ENCODE results near the gene AP1S1.
"Not testable (repeated sequence)": the region's sequence is repeated elsewhere in the genome, so short reads cannot be mapped to it uniquely, and the experiment has no call there.

AP1S1 gene

GRCh38 chr7:101153969-101154692 is at the start of gene AP1S1:
Gene AP1S1 (plus strand): TSS chr7:101154476. CDS start chr7:101154515, 39 bp downstream.
- DNase-seq, result peak; percentile 93 to 95
- TF ChIP-seq GATA1 (IDR thresholded peaks at IDR 0.05; ENCODE audit: low read depth, low read length), result no peak
- no peak for TF ChIP-seq POLR2A (IDR thresholded peaks at IDR 0.05; ENCODE audit: low read length)

- DNase-seq, result no peak
- no peak for TF ChIP-seq GATA1 (IDR thresholded peaks at IDR 0.05; ENCODE audit: low read depth, low read length)
- no peak for TF ChIP-seq POLR2A (IDR thresholded peaks at IDR 0.05; ENCODE audit: low read length)
These were observed 49.5 kb upstream of the AP1S1 start for GRCh38 chr7:101104799-101105198.

GRCh38 chr7:101105248-101105647 is 49.0 kb upstream of the AP1S1 start:
- not testable (repeated sequence) for DNase-seq

DNA sequence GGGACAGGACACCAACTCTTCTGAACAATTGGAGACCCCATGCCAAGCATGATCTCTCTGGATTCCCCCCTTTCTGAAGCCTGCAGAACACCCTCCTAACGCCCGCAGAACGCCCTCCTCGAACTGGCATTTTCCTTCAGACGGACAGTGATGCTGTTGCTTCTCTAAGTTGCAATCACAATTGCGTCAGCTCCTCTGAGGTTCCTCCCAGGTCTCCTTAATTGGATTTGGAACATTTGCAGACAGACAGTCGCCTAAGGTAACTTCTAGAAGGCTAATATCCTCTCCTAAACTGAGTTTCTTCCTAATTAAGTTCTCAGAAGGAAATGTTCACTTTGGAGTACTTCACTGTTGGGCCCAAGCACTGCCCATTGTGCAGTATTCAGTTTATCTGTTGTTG is 47.9 kb upstream of the AP1S1 start:
- TF ChIP-seq POLR2A (IDR thresholded peaks at IDR 0.05; ENCODE audit: low read length) (no peak), GATA1 (IDR thresholded peaks at IDR 0.05; ENCODE audit: low read depth, low read length) (no peak)
- no peak for DNase-seq

- DNase-seq, result no peak
- TF ChIP-seq GATA1 (IDR thresholded peaks at IDR 0.05; ENCODE audit: low read depth, low read length) (no peak), POLR2A (IDR thresholded peaks at IDR 0.05; ENCODE audit: low read length) (no peak)
These were observed 45.9 kb upstream of the AP1S1 start for GRCh38 chr7:101108330-101108857.

DNA sequence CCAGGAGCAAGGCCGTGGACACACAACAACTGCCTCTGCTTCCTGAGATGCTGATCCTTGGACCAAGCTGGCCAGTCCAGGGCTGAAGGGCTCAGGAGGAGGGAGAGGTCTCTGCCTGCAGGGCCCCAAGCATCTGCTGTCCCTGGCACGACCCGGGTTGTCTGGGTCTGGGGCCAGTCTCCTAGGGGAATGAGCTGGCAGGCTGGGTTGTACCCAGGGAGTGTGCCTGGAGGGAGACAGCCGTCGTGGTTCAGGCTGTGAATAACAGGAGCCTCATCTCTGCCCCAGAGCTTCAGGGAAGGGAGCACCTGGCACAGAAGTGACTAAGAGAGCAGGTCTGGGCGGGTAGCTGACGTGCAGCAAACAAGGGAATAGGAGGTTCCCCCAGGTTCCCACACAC is 45.3 kb upstream of the AP1S1 start:
- DNase-seq, result no peak

DNA sequence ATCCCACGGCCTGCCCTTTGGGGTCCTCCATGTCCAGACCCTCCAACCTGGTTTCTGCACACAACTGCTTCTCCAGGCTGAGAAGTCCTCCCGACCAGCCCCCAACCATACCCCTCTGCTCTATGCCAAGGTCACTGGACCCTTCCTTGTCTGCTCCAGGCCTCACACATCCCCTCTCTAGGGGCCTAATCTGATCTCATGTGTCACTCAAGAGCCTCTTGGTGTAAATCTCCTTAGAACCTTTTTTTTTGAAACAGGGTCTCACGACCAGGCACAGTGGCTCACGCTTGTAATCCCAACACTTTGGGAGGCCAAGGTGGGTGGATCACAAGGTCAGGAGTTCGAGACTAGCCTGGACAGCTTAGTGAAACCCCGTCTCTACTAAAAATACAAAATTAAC is 44.9 kb upstream of the AP1S1 start:
- no peak for DNase-seq
- no peak for TF ChIP-seq GATA1 (IDR thresholded peaks at IDR 0.05; ENCODE audit: low read depth, low read length)
- no peak for TF ChIP-seq POLR2A (IDR thresholded peaks at IDR 0.05; ENCODE audit: low read length)

More for the DNA sequence above, 45.3 kb upstream of the AP1S1 start:
- TF ChIP-seq GATA1 (IDR thresholded peaks at IDR 0.05; ENCODE audit: low read depth, low read length) (no peak), POLR2A (IDR thresholded peaks at IDR 0.05; ENCODE audit: low read length) (no peak)

- DNase-seq, result no peak
- TF ChIP-seq POLR2A (IDR thresholded peaks at IDR 0.05; ENCODE audit: low read length) (no peak), GATA1 (IDR thresholded peaks at IDR 0.05; ENCODE audit: low read depth, low read length) (no peak)
These were observed 43.0 kb upstream of the AP1S1 start for GRCh38 chr7:101111261-101111660.

DNA sequence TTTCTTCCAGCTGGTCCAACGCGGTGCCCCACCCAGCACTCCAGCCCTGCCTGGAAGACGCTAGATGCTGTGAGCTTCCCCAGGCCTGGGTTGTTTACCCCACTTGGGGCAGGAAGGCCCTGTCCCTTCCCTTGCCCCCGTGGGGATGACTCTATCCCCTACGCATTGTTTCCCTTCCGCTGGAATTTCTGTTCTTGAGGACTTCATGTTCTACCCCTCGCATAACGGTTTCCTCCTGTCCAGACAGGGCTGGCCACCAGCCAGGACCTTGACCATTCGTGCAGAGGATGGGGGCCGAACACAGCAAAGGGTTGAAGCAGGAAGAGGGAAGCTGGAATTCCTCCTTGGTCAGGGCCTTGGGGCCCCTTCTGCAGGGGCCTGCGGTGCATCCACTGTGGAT is 42.0 kb upstream of the AP1S1 start:
- TF ChIP-seq GATA1 (IDR thresholded peaks at IDR 0.05; ENCODE audit: low read depth, low read length) (no peak), POLR2A (IDR thresholded peaks at IDR 0.05; ENCODE audit: low read length) (no peak)
- no peak for DNase-seq

DNA sequence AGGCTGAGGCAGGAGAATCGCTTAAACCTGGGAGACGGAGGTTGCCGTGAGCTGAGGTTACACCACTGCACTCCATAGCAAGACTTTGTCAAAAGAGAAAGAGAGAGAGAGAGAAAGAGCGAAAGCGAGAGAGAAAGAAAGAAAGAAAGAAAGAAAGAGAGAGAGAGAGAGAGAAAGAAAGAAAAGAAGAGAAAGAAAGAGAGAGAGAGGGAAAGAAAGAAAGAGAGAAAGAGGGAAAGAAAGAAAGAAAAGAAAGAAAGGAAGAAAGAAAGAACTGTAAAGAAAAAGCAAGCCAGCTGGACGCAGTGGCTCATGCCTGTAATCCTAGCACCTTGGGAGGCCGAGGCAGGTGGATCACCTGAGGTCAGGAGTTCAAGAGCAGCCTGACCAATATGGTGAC is 41.1 kb upstream of the AP1S1 start:
- DNase-seq, result not testable (repeated sequence)

DNA sequence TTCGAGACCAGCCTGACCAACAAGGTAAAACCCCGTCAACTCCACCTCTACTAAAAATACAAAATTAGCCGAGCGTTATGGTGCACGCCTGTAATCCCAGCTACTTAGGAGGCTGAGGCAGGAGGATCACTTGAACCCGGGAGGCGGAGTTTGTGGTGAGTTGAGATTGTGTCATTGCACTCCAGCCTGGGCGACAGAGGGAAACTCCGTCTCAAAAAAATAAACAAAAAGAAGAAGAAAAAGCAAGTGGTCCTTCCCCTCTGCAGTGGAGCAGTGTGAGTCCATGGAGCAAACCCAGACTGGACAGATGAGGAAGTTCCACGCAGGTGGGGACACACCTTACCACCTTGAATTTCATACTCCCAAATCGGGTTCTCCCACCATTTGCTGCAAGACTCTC is 40.4 kb upstream of the AP1S1 start:
- TF ChIP-seq GATA1 (IDR thresholded peaks at IDR 0.05; ENCODE audit: low read depth, low read length) (no peak), POLR2A (IDR thresholded peaks at IDR 0.05; ENCODE audit: low read length) (no peak)
- no peak for DNase-seq

DNA sequence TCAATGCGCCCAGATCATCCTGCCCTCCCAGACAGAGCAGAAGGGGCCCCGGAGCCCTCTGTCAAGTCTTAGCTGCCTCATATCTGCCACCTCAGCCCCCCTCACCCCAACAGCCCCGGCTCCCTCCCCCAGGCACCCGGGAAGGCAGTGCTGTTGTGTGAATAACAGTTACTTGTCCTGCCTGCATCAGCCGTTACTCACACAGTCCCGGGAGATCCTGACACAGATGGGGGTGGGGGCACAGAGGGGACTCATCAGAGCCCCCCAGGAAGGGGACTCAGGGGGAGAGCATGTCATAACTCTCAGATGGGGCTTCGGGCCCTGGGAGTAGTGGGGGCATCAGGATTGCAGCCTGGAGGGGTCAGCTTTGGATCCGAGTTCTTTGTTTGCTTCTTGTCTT is 39.8 kb upstream of the AP1S1 start:
- no peak for TF ChIP-seq GATA1 (IDR thresholded peaks at IDR 0.05; ENCODE audit: low read depth, low read length)
- TF ChIP-seq POLR2A (IDR thresholded peaks at IDR 0.05; ENCODE audit: low read length), result no peak
- DNase-seq, result no peak

- TF ChIP-seq POLR2A (IDR thresholded peaks at IDR 0.05; ENCODE audit: low read length), result no peak
- no peak for TF ChIP-seq GATA1 (IDR thresholded peaks at IDR 0.05; ENCODE audit: low read depth, low read length)
- DNase-seq, result no peak
These were observed 39.1 kb upstream of the AP1S1 start for GRCh38 chr7:101115215-101115614.

GRCh38 chr7:101116898-101117297 is 37.4 kb upstream of the AP1S1 start:
- no peak for TF ChIP-seq POLR2A (IDR thresholded peaks at IDR 0.05; ENCODE audit: low read length)
- no peak for TF ChIP-seq GATA1 (IDR thresholded peaks at IDR 0.05; ENCODE audit: low read depth, low read length)
- DNase-seq, result no peak

- DNase-seq, result no peak
- TF ChIP-seq POLR2A (IDR thresholded peaks at IDR 0.05; ENCODE audit: low read length), result no peak
- TF ChIP-seq GATA1 (IDR thresholded peaks at IDR 0.05; ENCODE audit: low read depth, low read length), result no peak
These were observed 35.4 kb upstream of the AP1S1 start for GRCh38 chr7:101118856-101119255.
